AG08395 (cell line): ENCODE results near the gene WDR6.

ENCODE experiments used
- DNase-seq: peaks from one replicate; pipeline ENCODE4 v3.0.0; 2012; ENCODE audit warnings: mixed read lengths, low spot score

WDR6 gene, protein sequence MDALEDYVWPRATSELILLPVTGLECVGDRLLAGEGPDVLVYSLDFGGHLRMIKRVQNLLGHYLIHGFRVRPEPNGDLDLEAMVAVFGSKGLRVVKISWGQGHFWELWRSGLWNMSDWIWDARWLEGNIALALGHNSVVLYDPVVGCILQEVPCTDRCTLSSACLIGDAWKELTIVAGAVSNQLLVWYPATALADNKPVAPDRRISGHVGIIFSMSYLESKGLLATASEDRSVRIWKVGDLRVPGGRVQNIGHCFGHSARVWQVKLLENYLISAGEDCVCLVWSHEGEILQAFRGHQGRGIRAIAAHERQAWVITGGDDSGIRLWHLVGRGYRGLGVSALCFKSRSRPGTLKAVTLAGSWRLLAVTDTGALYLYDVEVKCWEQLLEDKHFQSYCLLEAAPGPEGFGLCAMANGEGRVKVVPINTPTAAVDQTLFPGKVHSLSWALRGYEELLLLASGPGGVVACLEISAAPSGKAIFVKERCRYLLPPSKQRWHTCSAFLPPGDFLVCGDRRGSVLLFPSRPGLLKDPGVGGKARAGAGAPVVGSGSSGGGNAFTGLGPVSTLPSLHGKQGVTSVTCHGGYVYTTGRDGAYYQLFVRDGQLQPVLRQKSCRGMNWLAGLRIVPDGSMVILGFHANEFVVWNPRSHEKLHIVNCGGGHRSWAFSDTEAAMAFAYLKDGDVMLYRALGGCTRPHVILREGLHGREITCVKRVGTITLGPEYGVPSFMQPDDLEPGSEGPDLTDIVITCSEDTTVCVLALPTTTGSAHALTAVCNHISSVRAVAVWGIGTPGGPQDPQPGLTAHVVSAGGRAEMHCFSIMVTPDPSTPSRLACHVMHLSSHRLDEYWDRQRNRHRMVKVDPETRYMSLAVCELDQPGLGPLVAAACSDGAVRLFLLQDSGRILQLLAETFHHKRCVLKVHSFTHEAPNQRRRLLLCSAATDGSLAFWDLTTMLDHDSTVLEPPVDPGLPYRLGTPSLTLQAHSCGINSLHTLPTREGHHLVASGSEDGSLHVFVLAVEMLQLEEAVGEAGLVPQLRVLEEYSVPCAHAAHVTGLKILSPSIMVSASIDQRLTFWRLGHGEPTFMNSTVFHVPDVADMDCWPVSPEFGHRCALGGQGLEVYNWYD

GRCh38 chr3:49007068-49007770, at the start of gene WDR6:
TSS of gene WDR6 (plus strand) at chr3:49007391. CDS start at chr3:49007432, 41 bp downstream.
- peak; percentile 94 for DNase-seq

DNA sequence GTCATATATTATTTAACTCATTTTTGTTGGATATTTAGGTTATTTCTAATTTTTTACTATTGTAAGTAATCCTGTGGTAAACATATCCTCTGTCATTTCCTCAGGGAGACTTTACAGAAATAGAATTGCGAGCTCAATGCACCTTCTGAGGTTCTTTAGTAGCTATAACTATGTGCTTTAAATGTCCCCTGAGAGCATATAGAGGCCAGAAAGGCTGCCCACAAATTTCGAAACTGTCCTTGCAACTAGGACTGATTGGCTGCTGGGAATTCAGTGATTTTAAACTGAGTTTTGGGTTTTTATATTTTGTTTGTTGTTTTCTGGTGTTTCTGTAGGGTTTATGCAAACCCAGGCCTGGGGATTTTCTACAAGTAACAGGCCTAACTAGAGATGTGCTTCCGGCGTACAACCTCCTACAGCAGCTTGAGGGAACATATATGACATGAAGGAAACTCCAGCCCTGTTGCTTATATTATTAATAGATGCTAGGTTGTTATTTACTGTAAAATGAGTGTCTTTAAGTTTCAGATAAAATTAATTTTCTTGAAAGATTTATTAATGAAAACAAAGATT, 46.3 kb upstream of the WDR6 start:
- no peak for DNase-seq

GRCh38 chr3:48962340-48962739, 44.9 kb upstream of the WDR6 start:
- DNase-seq, result no peak

GRCh38 chr3:48962939-48963338, 44.3 kb upstream of the WDR6 start:
- no peak for DNase-seq

DNA sequence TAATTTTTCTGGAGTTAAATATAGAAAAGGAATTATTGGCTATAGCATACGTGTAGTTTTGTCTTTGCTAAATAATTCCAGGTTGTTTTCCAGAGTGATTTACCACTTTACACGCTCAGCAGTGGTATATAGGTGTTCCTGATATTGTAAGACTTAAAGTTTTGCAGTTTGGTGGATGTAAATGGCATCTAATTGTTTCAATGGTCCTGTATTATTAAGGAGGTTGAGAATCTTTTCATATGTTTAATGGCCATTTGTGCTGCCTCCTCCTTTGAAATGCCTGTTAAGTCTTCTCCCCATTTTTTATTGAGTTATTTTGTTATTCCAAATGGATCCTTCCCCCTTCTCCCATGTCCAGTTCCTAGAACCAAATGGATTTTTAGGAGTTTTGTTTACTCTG, 43.6 kb upstream of the WDR6 start:
- DNase-seq, result no peak

GRCh38 chr3:48966367-48966766, 40.8 kb upstream of the WDR6 start:
- DNase-seq, result no peak

GRCh38 chr3:48966876-48967361, 40.3 kb upstream of the WDR6 start:
- no peak for DNase-seq

DNA sequence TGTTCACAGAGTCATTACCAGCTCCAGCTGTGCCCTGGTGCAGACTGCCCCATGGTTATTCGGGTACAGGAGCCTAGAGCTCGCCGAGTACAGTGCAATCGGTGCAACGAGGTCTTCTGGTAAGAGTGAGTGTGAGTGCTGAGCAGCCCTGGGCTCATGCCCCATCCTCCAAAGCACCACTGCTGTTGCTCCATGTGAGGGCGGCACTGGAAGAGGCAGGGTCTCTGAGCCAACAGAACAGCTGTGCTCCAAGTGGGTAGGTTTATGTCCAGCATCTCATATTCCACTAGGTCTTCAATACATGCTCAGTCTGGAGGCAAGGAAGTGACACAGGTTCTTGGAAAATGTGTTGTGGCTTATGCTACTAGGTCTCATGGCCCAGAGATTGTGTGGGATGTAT, 36.6 kb upstream of the WDR6 start:
- DNase-seq, result no peak

DNA sequence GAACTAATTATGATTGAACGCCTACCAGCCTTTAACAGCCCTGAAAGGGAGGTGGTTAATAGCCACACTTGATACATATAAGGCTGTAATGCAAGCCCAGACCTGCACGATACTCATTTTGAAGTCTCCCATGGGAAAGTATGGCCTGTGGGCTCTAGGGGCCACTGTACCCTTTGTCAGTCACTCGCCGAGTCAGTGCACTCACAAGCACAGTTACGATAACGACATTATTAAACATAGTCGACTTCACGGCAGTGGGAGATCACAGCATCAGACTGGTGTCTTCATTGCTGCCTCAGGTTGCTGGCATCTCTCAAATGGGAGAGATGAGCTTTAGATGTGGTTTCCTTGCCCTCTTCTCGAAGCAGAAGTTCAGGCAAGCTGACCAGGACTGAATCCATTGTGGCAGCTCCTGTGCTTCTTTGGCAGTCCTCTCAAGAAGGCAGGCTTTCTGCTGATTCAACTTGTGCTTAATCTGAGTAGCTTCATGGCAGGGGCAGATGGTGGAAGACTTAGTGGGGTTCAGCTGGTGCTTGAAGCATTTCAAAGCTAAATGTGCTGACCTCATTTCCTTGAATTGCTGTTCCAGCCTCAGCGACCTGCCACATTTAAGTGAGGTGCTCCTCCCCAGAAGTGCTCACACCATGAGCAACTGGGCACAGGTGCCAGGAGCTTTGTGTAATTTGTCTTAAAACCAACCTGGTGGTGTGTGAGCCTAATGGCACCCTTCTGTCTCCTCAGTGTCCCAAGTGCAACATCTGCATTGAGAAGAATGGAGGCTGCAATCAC, 32.9 kb upstream of the WDR6 start:
- no peak for DNase-seq

DNA sequence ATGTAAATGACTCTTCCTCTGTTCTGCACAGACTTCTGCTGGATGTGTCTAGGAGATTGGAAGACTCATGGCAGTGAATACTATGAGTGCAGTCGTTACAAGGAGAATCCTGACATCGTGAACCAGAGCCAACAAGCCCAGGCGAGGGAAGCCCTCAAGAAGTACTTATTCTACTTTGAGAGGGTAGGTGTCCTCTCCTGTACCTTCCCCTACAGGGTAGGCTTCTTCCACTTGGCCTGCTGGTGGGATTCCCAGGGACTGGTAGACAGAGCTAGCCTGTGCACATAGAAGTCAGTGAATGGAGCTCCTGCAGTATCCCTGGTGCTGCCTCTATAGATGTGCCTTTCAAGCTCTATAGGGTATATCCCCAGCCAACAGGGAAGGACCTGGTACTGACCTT, 27.7 kb upstream of the WDR6 start:
- no peak for DNase-seq

DNA sequence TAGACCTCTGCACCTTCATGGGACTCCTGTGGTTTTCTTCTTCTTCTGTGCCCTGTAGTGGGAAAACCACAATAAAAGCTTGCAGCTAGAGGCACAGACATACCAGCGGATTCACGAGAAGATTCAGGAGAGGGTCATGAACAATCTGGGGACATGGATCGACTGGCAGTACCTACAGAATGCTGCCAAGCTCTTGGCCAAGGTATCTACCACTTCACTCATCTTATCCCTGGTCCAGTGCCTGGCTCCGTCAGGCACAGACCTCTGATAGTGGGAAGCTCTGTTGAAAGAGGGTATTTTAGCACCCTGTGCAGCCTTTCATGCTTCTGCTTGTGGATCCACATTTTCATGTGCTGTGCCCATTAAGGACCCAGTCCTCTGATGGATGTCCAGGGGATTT, 26.9 kb upstream of the WDR6 start:
- DNase-seq, result no peak

- no peak for DNase-seq
Observed at GRCh38 chr3:48982016-48982415, 25.2 kb upstream of the WDR6 start.

DNA sequence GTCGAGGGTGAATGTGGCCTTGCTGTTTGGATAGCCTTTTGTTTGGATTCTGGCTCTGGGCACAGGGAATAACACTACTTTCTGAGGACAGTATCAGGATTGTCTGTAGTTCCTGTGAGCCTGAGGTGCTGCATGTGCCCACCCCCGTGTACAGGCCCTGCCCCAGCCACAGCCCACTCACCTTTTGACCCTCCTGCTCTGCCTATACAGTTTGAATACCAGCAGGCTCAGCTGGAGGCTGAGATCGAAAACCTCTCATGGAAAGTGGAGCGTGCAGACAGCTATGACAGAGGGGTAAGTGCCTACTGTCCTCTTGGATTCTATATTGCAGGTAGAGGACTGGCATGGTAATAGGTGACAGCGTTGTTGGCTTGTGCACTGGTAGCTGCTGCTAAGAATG, 24.5 kb upstream of the WDR6 start:
- no peak for DNase-seq

DNA sequence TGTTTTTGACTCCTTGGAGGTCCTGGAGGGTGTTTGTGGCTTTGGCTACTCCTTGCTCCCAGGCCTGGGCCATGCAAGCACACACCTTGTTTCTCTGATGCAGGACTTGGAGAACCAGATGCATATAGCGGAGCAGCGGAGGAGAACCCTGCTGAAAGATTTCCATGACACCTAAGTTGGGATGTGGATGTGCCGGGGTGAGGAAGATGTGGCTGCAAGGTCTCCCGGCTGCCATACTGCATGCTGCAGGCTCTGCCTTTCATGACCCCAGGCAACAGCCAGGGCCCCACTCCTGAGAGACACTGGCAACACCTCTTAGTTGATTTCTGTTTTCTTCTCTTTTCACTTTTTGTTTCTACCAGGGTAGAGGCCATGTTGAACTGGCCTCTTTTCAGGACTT, 24.1 kb upstream of the WDR6 start:
- no peak for DNase-seq

GRCh38 chr3:48984663-48985062, 22.5 kb upstream of the WDR6 start:
- no peak for DNase-seq

DNA sequence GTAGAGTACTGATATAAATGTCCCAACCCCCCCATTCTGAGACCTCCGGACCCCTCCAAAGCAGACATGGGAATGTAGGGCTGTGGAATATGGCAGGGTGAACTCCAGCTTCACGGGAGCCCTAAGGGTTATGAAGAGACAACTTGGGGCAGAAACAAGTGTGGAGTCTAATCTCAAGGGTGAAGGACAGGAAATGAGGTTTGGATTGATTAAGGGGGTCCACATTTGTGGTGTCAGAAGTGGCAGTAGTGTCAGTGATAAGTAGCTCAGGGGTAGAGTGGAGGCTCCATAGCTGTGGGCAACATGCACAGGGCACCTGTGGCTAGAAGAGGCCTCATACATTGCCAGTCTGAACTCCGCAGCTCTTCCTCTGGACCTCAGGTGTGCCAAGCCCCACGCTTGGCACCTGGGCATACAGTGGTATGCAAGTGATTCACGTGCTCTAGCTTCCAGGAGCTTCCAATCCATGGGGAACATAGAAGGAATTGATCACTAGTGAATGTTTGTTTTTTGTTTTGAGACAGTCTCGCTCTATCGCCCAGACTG, 21.3 kb upstream of the WDR6 start:
- no peak for DNase-seq

- no peak for DNase-seq
Observed at GRCh38 chr3:48989126-48989795, 17.9 kb upstream of the WDR6 start.

DNA sequence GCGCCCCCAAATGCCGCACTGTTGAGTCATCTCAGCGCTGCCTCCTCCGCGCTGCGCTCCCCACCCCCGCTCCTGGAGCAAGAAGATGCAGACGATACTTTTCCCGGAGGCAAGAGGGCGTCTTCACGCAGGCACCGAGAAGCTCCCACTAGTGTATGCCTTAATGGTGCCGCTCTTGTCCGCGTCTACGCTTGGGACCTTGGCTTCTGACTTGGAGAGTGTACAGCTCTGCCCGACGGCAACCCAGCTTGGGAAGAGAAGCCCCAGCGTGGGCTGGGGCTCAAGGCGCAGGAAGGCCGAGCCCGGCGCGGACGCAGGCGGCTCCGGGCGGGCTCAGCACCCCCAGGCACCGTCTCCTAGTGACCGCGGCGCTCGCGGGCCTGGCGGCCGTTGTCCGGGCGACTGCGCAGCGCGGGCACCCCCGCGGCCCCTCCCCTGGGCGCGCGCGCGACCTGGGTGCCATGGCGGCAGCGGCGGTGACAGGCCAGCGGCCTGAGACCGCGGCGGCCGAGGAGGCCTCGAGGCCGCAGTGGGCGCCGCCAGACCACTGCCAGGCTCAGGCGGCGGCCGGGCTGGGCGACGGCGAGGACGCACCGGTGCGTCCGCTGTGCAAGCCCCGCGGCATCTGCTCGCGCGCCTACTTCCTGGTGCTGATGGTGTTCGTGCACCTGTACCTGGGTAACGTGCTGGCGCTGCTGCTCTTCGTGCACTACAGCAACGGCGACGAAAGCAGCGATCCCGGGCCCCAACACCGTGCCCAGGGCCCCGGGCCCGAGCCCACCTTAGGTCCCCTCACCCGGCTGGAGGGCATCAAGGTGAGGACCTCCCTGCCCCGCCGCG, 17.2 kb upstream of the WDR6 start, which contains the start of gene P4HTM:
Gene P4HTM, plus strand, starts transcription at position 446 of the 840 bp plus-strand sequence. Its CDS starts 16 bp downstream, at position 462.
- peak; percentile 93 for DNase-seq
